ENCODE data around the gene TP53TG5. TPM values are rescaled to one million over a fixed set of nuclear protein-coding genes. Genes with fewer than 3 reads are reported as not detected.

The TP53TG5 gene
- total RNA-seq, 1 experiment from 2014 or later: not detected

DNA sequence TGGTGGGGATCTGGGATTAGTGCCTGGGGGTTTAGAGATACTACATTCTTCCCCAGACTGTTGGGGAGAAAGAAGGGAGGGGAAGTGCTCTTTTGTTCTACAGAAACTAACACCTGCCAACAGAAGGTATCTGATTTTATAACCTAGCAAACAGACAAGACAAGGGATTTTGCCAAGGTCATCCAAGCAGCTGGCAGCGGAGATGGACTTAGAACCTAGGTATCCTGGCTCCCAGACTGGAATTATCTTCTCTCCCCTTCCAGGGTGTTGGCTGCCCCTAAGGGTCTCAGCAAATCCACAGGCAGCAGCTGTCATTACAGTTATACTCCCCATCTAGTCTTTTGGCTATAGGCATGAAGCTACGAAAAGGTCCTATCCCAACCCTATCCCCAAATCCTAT is 38.3 kb downstream of the TP53TG5 start:
- H3K4me3 ChIP-seq (ENCODE audit: low read depth in 2 of 2, low read length in 2 of 2): no peak overlapping the region
- in situ Hi-C loops (cut with HindIII; ENCODE audit: low pct_unique_long_range_greater_than_20kb, low sequenced_read_pairs) (no loop called here), intact Hi-C loops (cut with micrococcal nuclease; ENCODE audit: unreplicated experiment) (no loop called here)
- ChIA-PET CTCF (interaction anchor here (0.6 kb wide), 1 partner anchor 53 kb away, joined by 12 read pairs; no protein-coding TSS in a partner anchor), POLR2A (interaction anchor here (0.6 kb wide), 1 partner anchor 621 kb away, joined by 4 read pairs; no protein-coding TSS in a partner anchor)
- no peaks in the 10 kb centered on the region for H3K9me3 ChIP-seq (ENCODE audit: control insufficient read depth, insufficient read depth, low read depth, low read length)
- ATAC-seq: no peak
- DNase-seq (ENCODE audit: low read depth, low spot score): no peak
- no TSS peak for BruUV-seq (replicated peaks)
- no peak for TF ChIP-seq SIN3A (IDR thresholded peaks at IDR 0.05; ENCODE audit: borderline replicate concordance, insufficient read depth, low read depth, low read length)
- TF ChIP-seq, protein P1, sequence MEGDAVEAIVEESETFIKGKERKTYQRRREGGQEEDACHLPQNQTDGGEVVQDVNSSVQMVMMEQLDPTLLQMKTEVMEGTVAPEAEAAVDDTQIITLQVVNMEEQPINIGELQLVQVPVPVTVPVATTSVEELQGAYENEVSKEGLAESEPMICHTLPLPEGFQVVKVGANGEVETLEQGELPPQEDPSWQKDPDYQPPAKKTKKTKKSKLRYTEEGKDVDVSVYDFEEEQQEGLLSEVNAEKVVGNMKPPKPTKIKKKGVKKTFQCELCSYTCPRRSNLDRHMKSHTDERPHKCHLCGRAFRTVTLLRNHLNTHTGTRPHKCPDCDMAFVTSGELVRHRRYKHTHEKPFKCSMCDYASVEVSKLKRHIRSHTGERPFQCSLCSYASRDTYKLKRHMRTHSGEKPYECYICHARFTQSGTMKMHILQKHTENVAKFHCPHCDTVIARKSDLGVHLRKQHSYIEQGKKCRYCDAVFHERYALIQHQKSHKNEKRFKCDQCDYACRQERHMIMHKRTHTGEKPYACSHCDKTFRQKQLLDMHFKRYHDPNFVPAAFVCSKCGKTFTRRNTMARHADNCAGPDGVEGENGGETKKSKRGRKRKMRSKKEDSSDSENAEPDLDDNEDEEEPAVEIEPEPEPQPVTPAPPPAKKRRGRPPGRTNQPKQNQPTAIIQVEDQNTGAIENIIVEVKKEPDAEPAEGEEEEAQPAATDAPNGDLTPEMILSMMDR (IDR thresholded peaks at IDR 0.05): no peak
- no peak for TF ChIP-seq POLR2AphosphoS5 (IDR thresholded peaks at IDR 0.05; ENCODE audit: low read depth, low read length)
- no peak for TF ChIP-seq TCF7L2 (IDR thresholded peaks at IDR 0.05; ENCODE audit: low read depth, low read length)
- TF ChIP-seq, protein P2, sequence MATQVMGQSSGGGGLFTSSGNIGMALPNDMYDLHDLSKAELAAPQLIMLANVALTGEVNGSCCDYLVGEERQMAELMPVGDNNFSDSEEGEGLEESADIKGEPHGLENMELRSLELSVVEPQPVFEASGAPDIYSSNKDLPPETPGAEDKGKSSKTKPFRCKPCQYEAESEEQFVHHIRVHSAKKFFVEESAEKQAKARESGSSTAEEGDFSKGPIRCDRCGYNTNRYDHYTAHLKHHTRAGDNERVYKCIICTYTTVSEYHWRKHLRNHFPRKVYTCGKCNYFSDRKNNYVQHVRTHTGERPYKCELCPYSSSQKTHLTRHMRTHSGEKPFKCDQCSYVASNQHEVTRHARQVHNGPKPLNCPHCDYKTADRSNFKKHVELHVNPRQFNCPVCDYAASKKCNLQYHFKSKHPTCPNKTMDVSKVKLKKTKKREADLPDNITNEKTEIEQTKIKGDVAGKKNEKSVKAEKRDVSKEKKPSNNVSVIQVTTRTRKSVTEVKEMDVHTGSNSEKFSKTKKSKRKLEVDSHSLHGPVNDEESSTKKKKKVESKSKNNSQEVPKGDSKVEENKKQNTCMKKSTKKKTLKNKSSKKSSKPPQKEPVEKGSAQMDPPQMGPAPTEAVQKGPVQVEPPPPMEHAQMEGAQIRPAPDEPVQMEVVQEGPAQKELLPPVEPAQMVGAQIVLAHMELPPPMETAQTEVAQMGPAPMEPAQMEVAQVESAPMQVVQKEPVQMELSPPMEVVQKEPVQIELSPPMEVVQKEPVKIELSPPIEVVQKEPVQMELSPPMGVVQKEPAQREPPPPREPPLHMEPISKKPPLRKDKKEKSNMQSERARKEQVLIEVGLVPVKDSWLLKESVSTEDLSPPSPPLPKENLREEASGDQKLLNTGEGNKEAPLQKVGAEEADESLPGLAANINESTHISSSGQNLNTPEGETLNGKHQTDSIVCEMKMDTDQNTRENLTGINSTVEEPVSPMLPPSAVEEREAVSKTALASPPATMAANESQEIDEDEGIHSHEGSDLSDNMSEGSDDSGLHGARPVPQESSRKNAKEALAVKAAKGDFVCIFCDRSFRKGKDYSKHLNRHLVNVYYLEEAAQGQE (IDR thresholded peaks at IDR 0.05; ENCODE audit: insufficient read depth in 1 of 2, low read depth in 2 of 2, low read length in 1 of 2): no peak
- H3K36me3 ChIP-seq (ENCODE audit: control insufficient read depth, insufficient read depth, low read length): no peaks in the 10 kb centered on the region
- peak overlapping the region; percentile 88 for H3K27ac ChIP-seq (ENCODE audit: low read length)
- peaks cover 93% of the 10 kb centered on the region for H3K4me1 ChIP-seq (ENCODE audit: control insufficient read depth, insufficient read depth, low read length)
- no peaks in the 10 kb centered on the region for H3K27me3 ChIP-seq (ENCODE audit: control insufficient read depth, insufficient read depth, low read length)

DNA sequence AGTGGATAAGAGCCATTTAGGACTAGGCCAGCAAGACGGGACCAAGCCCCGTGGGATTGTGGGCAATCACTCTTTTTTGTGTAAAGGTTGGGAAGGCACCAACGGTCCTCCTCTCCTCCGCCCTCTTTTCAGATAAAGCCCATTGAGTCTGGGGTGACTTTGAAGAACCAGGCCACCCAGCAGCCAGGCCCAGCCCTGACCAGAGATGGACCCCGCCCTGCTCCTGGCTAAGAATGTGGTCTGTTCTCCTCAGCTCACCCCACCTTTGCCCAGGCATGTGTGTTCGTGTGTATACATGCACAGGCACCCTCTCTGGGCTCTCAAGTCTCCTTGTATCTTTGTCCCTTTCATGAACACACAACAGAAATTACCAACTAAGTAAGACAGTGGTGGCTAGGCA is 39.0 kb downstream of the TP53TG5 start:
- CTCF ChIA-PET: no interaction called here
- no peak for TF ChIP-seq POLR2AphosphoS5 (IDR thresholded peaks at IDR 0.05; ENCODE audit: low read depth, low read length)
- TF ChIP-seq, protein P1 (IDR thresholded peaks at IDR 0.05): no peak
- no peak for TF ChIP-seq TCF7L2 (IDR thresholded peaks at IDR 0.05; ENCODE audit: low read depth, low read length)
- TF ChIP-seq SIN3A (IDR thresholded peaks at IDR 0.05; ENCODE audit: borderline replicate concordance, insufficient read depth, low read depth, low read length): no peak
- TF ChIP-seq, protein P2 (IDR thresholded peaks at IDR 0.05; ENCODE audit: insufficient read depth in 1 of 2, low read depth in 2 of 2, low read length in 1 of 2): no peak
- POLR2A ChIA-PET: no interaction called here
- Histone ChIP-seq H3K36me3 (ENCODE audit: control insufficient read depth, insufficient read depth, low read length) (no peaks in the 10 kb centered on the region), H3K27ac (ENCODE audit: low read length) (peak overlapping the region; percentile 88), H3K4me3 (ENCODE audit: low read depth in 2 of 2, low read length in 2 of 2) (no peak overlapping the region), H3K4me1 (ENCODE audit: control insufficient read depth, insufficient read depth, low read length) (peaks cover 86% of the 10 kb centered on the region), H3K9me3 (ENCODE audit: control insufficient read depth, insufficient read depth, low read depth, low read length) (no peaks in the 10 kb centered on the region), H3K27me3 (ENCODE audit: control insufficient read depth, insufficient read depth, low read length) (no peaks in the 10 kb centered on the region)
- BruUV-seq (replicated peaks): no TSS peak
- ATAC-seq: no peak
- in situ Hi-C loops (cut with HindIII; ENCODE audit: low pct_unique_long_range_greater_than_20kb, low sequenced_read_pairs) (no loop called here), intact Hi-C loops (cut with micrococcal nuclease; ENCODE audit: unreplicated experiment) (no loop called here)
- no peak for DNase-seq (ENCODE audit: low read depth, low spot score)

Data from Panc1 (cell line).